ENCODE results near the gene RASSF7. TPM values are rescaled to one million over a fixed set of nuclear protein-coding genes. Genes with fewer than 3 reads are reported as not detected.

Gene RASSF7
- total and polyA plus RNA-seq, 10 of the 15 experiments (the other 5 are each of a cell fraction or from before 2014, with no cell fraction given) = 0.39 to 29.7 (median 13.2) TPM

GRCh38 chr11:535519-536454 is 25.0 kb upstream of the RASSF7 start, which contains the start of gene HRAS (continued):
- TF ChIP-seq ATF3 (IDR thresholded peaks at IDR 0.05; ENCODE audit: borderline replicate concordance, extremely low read depth, low read depth, low read length) (no peak), BRCA1 (IDR thresholded peaks at IDR 0.05; ENCODE audit: low read depth, low read length) (no peak), SP1 (IDR thresholded peaks at IDR 0.05; ENCODE audit: low read depth, low read length) (peak; percentile 95), JUND (IDR thresholded peaks at IDR 0.05; ENCODE audit: low read depth, low read length) (no peak), ZNF217 (IDR thresholded peaks at IDR 0.05) (no peak), MTA2 (IDR thresholded peaks at IDR 0.05; ENCODE audit: low read depth) (no peak), TBL1XR1 (IDR thresholded peaks at IDR 0.05; ENCODE audit: low read depth, low read length) (no peak), POLR2AphosphoS2 (IDR thresholded peaks at IDR 0.05; ENCODE audit: low read depth, low read length) (0 out of 2 replicates have a peak, but pooled peaks have one; percentile 47), EGR1 (IDR thresholded peaks at IDR 0.05; ENCODE audit: borderline replicate concordance in 1 of 2, low read depth in 2 of 2, low read length in 2 of 2) (no peak), NR2F1 (conservative IDR thresholded peaks at IDR 0.05) (peak; percentile 64), MYB (IDR thresholded peaks at IDR 0.05; ENCODE audit: borderline replicate concordance, low read depth, low read length) (no peak), GABPA (IDR thresholded peaks at IDR 0.05; ENCODE audit: low read depth) (peak; percentile 75), ZSCAN29 (IDR thresholded peaks at IDR 0.05) (no peak), BCL11A (IDR thresholded peaks at IDR 0.05; ENCODE audit: low read depth, low read length) (no peak), SMAD5 (IDR thresholded peaks at IDR 0.05; ENCODE audit: low read depth) (no peak), KAT2A (conservative IDR thresholded peaks at IDR 0.05; ENCODE audit: control insufficient read depth, low read depth, low read length) (no peak), SMAD1 (IDR thresholded peaks at IDR 0.05; ENCODE audit: low read depth, partially characterized antibody) (no peak), SPI1 (IDR thresholded peaks at IDR 0.05; ENCODE audit: borderline replicate concordance, insufficient read depth, low read depth, low read length) (no peak), CHD1 (IDR thresholded peaks at IDR 0.05; ENCODE audit: low read depth, low read length) (no peak), NR2C1 (IDR thresholded peaks at IDR 0.05) (0 out of 2 replicates have a peak, but pooled peaks have one; percentile 23), FOXK2 (IDR thresholded peaks at IDR 0.05) (no peak), ZNF274 (IDR thresholded peaks at IDR 0.05; ENCODE audit: insufficient read depth, insufficient read length) (no peak), ZNF24 (IDR thresholded peaks at IDR 0.05) (no peak), TCF7 (IDR thresholded peaks at IDR 0.05; ENCODE audit: borderline replicate concordance) (no peak), POLR2A (IDR thresholded peaks at IDR 0.05; ENCODE audit: low read depth, low read length) (peak; percentile 81), EED (IDR thresholded peaks at IDR 0.05; ENCODE audit: low read depth) (no peak), RELA (IDR thresholded peaks at IDR 0.05; ENCODE audit: borderline replicate concordance, partially characterized antibody) (no peak)
- TF ChIP-seq, protein P1, sequence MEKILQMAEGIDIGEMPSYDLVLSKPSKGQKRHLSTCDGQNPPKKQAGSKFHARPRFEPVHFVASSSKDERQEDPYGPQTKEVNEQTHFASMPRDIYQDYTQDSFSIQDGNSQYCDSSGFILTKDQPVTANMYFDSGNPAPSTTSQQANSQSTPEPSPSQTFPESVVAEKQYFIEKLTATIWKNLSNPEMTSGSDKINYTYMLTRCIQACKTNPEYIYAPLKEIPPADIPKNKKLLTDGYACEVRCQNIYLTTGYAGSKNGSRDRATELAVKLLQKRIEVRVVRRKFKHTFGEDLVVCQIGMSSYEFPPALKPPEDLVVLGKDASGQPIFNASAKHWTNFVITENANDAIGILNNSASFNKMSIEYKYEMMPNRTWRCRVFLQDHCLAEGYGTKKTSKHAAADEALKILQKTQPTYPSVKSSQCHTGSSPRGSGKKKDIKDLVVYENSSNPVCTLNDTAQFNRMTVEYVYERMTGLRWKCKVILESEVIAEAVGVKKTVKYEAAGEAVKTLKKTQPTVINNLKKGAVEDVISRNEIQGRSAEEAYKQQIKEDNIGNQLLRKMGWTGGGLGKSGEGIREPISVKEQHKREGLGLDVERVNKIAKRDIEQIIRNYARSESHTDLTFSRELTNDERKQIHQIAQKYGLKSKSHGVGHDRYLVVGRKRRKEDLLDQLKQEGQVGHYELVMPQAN (conservative IDR thresholded peaks at IDR 0.05) = peak; percentile 71
- TF ChIP-seq, protein P2, sequence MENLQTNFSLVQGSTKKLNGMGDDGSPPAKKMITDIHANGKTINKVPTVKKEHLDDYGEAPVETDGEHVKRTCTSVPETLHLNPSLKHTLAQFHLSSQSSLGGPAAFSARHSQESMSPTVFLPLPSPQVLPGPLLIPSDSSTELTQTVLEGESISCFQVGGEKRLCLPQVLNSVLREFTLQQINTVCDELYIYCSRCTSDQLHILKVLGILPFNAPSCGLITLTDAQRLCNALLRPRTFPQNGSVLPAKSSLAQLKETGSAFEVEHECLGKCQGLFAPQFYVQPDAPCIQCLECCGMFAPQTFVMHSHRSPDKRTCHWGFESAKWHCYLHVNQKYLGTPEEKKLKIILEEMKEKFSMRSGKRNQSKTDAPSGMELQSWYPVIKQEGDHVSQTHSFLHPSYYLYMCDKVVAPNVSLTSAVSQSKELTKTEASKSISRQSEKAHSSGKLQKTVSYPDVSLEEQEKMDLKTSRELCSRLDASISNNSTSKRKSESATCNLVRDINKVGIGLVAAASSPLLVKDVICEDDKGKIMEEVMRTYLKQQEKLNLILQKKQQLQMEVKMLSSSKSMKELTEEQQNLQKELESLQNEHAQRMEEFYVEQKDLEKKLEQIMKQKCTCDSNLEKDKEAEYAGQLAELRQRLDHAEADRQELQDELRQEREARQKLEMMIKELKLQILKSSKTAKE (IDR thresholded peaks at IDR 0.05; ENCODE audit: low read depth, poor library complexity, severe bottlenecking) = no peak

Measured in GM12878 (cell line).